ENCODE measurements around the gene MRPL10. TPM values are rescaled to one million over a fixed set of nuclear protein-coding genes. Genes with fewer than 3 reads are reported as not detected.
A peak's percentile ranks its signal among the peaks of the same experiment; 100 is the strongest.

MRPL10 gene
- total RNA-seq, 2 donors from 2014 or later = 68.7 to 84.1 TPM

GRCh38 chr17:47866941-47867340, 35.6 kb upstream of the MRPL10 start:
- H3K27ac Mint-ChIP-seq = no peak overlapping the region
- H3K36me3 Mint-ChIP-seq = no peaks in the 10 kb centered on the region
- ATAC-seq (no peak), DNase-seq (ENCODE audit: low spot score in 2 of 2) (no peak)
- H3K9me3 Mint-ChIP-seq = peaks cover 0 to 4% of the 10 kb centered on the region in 2 donors

GRCh38 chr17:47864791-47865216, 33.5 kb upstream of the MRPL10 start:
- Mint-ChIP-seq H3K36me3 (no peaks in the 10 kb centered on the region), H3K27ac (peak overlapping the region in 1 of 2 donors; percentile 32), H3K9me3 (peaks cover 0 to 4% of the 10 kb centered on the region in 2 donors)
- DNase-seq (ENCODE audit: low spot score in 2 of 2) (peak in 1 of 2 donors; percentile 34), ATAC-seq (peak; percentile 71 to 88)

- no peak for DNase-seq (ENCODE audit: low spot score in 2 of 2)
- H3K27ac Mint-ChIP-seq = no peak overlapping the region
- peaks cover 0 to 4% of the 10 kb centered on the region in 2 donors for H3K9me3 Mint-ChIP-seq
- peak in 1 of 2 donors; percentile 14 for ATAC-seq
- H3K36me3 Mint-ChIP-seq = no peaks in the 10 kb centered on the region
Observed at GRCh38 chr17:47862621-47863440, 31.5 kb upstream of the MRPL10 start.

GRCh38 chr17:47860386-47860785, 29.0 kb upstream of the MRPL10 start:
- DNase-seq (ENCODE audit: low spot score in 2 of 2) (no peak), ATAC-seq (no peak)
- Mint-ChIP-seq H3K27ac (no peak overlapping the region), H3K9me3 (peaks cover 0 to 4% of the 10 kb centered on the region in 2 donors), H3K36me3 (no peaks in the 10 kb centered on the region)

- H3K36me3 Mint-ChIP-seq = no peaks in the 10 kb centered on the region
- no peak for ATAC-seq
- no peak overlapping the region for H3K27ac Mint-ChIP-seq
Observed at GRCh38 chr17:47857551-47858455, 26.5 kb upstream of the MRPL10 start.

GRCh38 chr17:47856830-47857229, 25.5 kb upstream of the MRPL10 start:
- no peak for ATAC-seq

More at GRCh38 chr17:47857551-47858455, 26.5 kb upstream of the MRPL10 start:
- H3K9me3 Mint-ChIP-seq = no peaks in the 10 kb centered on the region
- no peak for DNase-seq (ENCODE audit: low spot score in 2 of 2)

GRCh38 chr17:47855737-47856136, 24.4 kb upstream of the MRPL10 start:
- no peak for ATAC-seq

More at GRCh38 chr17:47856830-47857229, 25.5 kb upstream of the MRPL10 start:
- Mint-ChIP-seq H3K36me3 (peaks cover 0 to 5% of the 10 kb centered on the region in 2 donors), H3K9me3 (no peaks in the 10 kb centered on the region), H3K27ac (no peak overlapping the region)
- no peak for DNase-seq (ENCODE audit: low spot score in 2 of 2)

GRCh38 chr17:47853616-47854015, 22.3 kb upstream of the MRPL10 start:
- DNase-seq (ENCODE audit: low spot score in 2 of 2) (no peak), ATAC-seq (no peak)
- Mint-ChIP-seq H3K9me3 (no peaks in the 10 kb centered on the region), H3K27ac (no peak overlapping the region), H3K36me3 (peaks cover 0 to 5% of the 10 kb centered on the region in 2 donors)

More at GRCh38 chr17:47855737-47856136, 24.4 kb upstream of the MRPL10 start:
- DNase-seq (ENCODE audit: low spot score in 2 of 2) = no peak
- H3K9me3 Mint-ChIP-seq = no peaks in the 10 kb centered on the region
- H3K36me3 Mint-ChIP-seq = peaks cover 0 to 5% of the 10 kb centered on the region in 2 donors
- H3K27ac Mint-ChIP-seq = no peak overlapping the region

GRCh38 chr17:47852113-47852949, 21.0 kb upstream of the MRPL10 start:
- H3K9me3 Mint-ChIP-seq = no peaks in the 10 kb centered on the region
- H3K36me3 Mint-ChIP-seq = peaks cover 0 to 5% of the 10 kb centered on the region in 2 donors
- no peak for DNase-seq (ENCODE audit: low spot score in 2 of 2)
- no peak overlapping the region for H3K27ac Mint-ChIP-seq
- ATAC-seq = no peak

- H3K9me3 Mint-ChIP-seq = no peaks in the 10 kb centered on the region
- H3K36me3 Mint-ChIP-seq = peaks cover 0 to 5% of the 10 kb centered on the region in 2 donors
- no peak overlapping the region for H3K27ac Mint-ChIP-seq
- ATAC-seq = no peak
- no peak for DNase-seq (ENCODE audit: low spot score in 2 of 2)
Observed at GRCh38 chr17:47851764-47852112, 20.4 kb upstream of the MRPL10 start.

- no peak within 1 kb of the TSS for H3K27ac Mint-ChIP-seq
Observed at GRCh38 chr17:47850692-47851573, 19.6 kb upstream of the MRPL10 start, which contains the start of gene SP6. Gene SP6 (minus strand): TSS chr17:47851163. CDS start chr17:47848429, 2,734 bp downstream.

GRCh38 chr17:47850373-47850691, 19.0 kb upstream of the MRPL10 start:
- DNase-seq (ENCODE audit: low spot score in 2 of 2) (no peak), ATAC-seq (no peak)
- H3K27ac Mint-ChIP-seq = no peak overlapping the region
- no peaks in the 10 kb centered on the region for H3K9me3 Mint-ChIP-seq
- H3K36me3 Mint-ChIP-seq = peaks cover 0 to 5% of the 10 kb centered on the region in 2 donors

More at GRCh38 chr17:47850692-47851573, 19.6 kb upstream of the MRPL10 start, which contains the start of gene SP6:
- ATAC-seq = peak; percentile 89 to 95
- peak in 1 of 2 donors; percentile 64 for DNase-seq (ENCODE audit: low spot score in 2 of 2)
- no peaks in the 10 kb centered on the region for H3K9me3 Mint-ChIP-seq
- H3K36me3 Mint-ChIP-seq = peaks cover 0 to 5% of the 10 kb centered on the region in 2 donors

GRCh38 chr17:47848198-47848513, 16.8 kb upstream of the MRPL10 start:
- DNase-seq (ENCODE audit: low spot score in 2 of 2) (no peak), ATAC-seq (no peak)
- no peaks in the 10 kb centered on the region for H3K9me3 Mint-ChIP-seq
- H3K36me3 Mint-ChIP-seq = peaks cover 0 to 5% of the 10 kb centered on the region in 2 donors
- H3K27ac Mint-ChIP-seq = no peak overlapping the region

GRCh38 chr17:47847341-47848197, 16.2 kb upstream of the MRPL10 start:
- H3K9me3 Mint-ChIP-seq = no peaks in the 10 kb centered on the region
- peaks cover 0 to 4% of the 10 kb centered on the region in 2 donors for H3K36me3 Mint-ChIP-seq
- no peak overlapping the region for H3K27ac Mint-ChIP-seq
- peak in 1 of 2 donors; percentile 58 for ATAC-seq
- peak in 1 of 2 donors; percentile 35 for DNase-seq (ENCODE audit: low spot score in 2 of 2)

Data from activated naive CD4-positive, alpha-beta T cell treated with anti-CD3 and anti-CD28 coated beads, Interleukin-2, amount 50 U/mL, for 72 hours (primary cell).